ENCODE results near the gene NFYC.

Gene NFYC

GRCh38 chr1:40692429-40692895 lies 958 bp downstream of the NFYC start (continued):
- TF ChIP-seq ZNF24 (tag by site-specific recombination; IDR thresholded peaks at IDR 0.05) (0 out of 2 replicates have a peak, but pooled peaks have one; percentile 8), ZNF175 (tag by site-specific recombination; IDR thresholded peaks at IDR 0.05) (no peak), EGR2 (tag by site-specific recombination; IDR thresholded peaks at IDR 0.05; ENCODE audit: low read depth) (no peak), ZFP69B (tag by site-specific recombination; IDR thresholded peaks at IDR 0.05) (no peak; the same call in 1 of the 2 replicates), ZBTB11 (tag by site-specific recombination; conservative IDR thresholded peaks at IDR 0.05; ENCODE audit: low read depth) (no peak), ZNF670 (tag by site-specific recombination; IDR thresholded peaks at IDR 0.05; ENCODE audit: low read depth) (no peak), ZNF530 (tag by site-specific recombination; IDR thresholded peaks at IDR 0.05; ENCODE audit: low read depth) (no peak), ZNF223 (tag by site-specific recombination; IDR thresholded peaks at IDR 0.05) (no peak), GLI4 (tag by site-specific recombination; IDR thresholded peaks at IDR 0.05) (0 out of 2 replicates have a peak, but pooled peaks have one; percentile 66), ZNF76 (tag by site-specific recombination; IDR thresholded peaks at IDR 0.05; ENCODE audit: borderline replicate concordance, low read depth) (no peak), ZNF692 (tag by site-specific recombination; IDR thresholded peaks at IDR 0.05) (no peak), KLF7 (tag by site-specific recombination; IDR thresholded peaks at IDR 0.05; ENCODE audit: borderline replicate concordance) (no peak), ZNF394 (tag by site-specific recombination; IDR thresholded peaks at IDR 0.05; ENCODE audit: borderline replicate concordance) (no peak), ZFHX2 (tag by site-specific recombination; conservative IDR thresholded peaks at IDR 0.05) (no peak), ZNF433 (tag by site-specific recombination; IDR thresholded peaks at IDR 0.05; ENCODE audit: low read depth) (no peak), ZNF792 (tag by site-specific recombination; IDR thresholded peaks at IDR 0.05) (no peak), ZBTB17 (tag by site-specific recombination; IDR thresholded peaks at IDR 0.05) (peak; percentile 52; the same call in 1 of the 2 replicates), ZBTB7A (tag by site-specific recombination; IDR thresholded peaks at IDR 0.05; ENCODE audit: low read depth) (no peak), ZNF596 (tag by site-specific recombination; IDR thresholded peaks at IDR 0.05) (no peak), ZNF580 (tag by site-specific recombination; IDR thresholded peaks at IDR 0.05) (0 out of 2 replicates have a peak, but pooled peaks have one; percentile 26), ZNF529 (tag by site-specific recombination; IDR thresholded peaks at IDR 0.05; ENCODE audit: insufficient replicate concordance) (no peak), ZSCAN23 (tag by site-specific recombination; IDR thresholded peaks at IDR 0.05) (no peak), ZNF274 (IDR thresholded peaks at IDR 0.05; ENCODE audit: low read length) (no peak), ZNF274 (tag by site-specific recombination; IDR thresholded peaks at IDR 0.05; ENCODE audit: borderline replicate concordance) (no peak), ZNF501 (tag by site-specific recombination; IDR thresholded peaks at IDR 0.05) (no peak), ZNF114 (tag by site-specific recombination; IDR thresholded peaks at IDR 0.05) (no peak), ZSCAN30 (tag by site-specific recombination; IDR thresholded peaks at IDR 0.05) (no peak), ZBTB20 (tag by site-specific recombination; IDR thresholded peaks at IDR 0.05) (peak; percentile 40; the same call in 1 of the 2 replicates)
- TF ChIP-seq, protein P1, sequence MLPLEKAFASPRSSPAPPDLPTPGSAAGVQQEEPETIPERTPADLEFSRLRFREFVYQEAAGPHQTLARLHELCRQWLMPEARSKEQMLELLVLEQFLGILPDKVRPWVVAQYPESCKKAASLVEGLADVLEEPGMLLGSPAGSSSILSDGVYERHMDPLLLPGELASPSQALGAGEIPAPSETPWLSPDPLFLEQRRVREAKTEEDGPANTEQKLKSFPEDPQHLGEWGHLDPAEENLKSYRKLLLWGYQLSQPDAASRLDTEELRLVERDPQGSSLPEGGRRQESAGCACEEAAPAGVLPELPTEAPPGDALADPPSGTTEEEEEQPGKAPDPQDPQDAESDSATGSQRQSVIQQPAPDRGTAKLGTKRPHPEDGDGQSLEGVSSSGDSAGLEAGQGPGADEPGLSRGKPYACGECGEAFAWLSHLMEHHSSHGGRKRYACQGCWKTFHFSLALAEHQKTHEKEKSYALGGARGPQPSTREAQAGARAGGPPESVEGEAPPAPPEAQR (tag by site-specific recombination; IDR thresholded peaks at IDR 0.05) = no peak
- TF ChIP-seq, protein P2, sequence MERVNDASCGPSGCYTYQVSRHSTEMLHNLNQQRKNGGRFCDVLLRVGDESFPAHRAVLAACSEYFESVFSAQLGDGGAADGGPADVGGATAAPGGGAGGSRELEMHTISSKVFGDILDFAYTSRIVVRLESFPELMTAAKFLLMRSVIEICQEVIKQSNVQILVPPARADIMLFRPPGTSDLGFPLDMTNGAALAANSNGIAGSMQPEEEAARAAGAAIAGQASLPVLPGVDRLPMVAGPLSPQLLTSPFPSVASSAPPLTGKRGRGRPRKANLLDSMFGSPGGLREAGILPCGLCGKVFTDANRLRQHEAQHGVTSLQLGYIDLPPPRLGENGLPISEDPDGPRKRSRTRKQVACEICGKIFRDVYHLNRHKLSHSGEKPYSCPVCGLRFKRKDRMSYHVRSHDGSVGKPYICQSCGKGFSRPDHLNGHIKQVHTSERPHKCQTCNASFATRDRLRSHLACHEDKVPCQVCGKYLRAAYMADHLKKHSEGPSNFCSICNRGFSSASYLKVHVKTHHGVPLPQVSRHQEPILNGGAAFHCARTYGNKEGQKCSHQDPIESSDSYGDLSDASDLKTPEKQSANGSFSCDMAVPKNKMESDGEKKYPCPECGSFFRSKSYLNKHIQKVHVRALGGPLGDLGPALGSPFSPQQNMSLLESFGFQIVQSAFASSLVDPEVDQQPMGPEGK (tag by site-specific recombination; IDR thresholded peaks at IDR 0.05) = no peak

Data from HEK293 (cell line).